ENCODE data around the gene HDAC7. TPM values are rescaled to one million over a fixed set of nuclear protein-coding genes. Genes with fewer than 3 reads are reported as not detected.

HDAC7 gene
- total and polyA plus RNA-seq, 2 experiments from 2014 or later: 41.3 to 60.1 TPM

DNA sequence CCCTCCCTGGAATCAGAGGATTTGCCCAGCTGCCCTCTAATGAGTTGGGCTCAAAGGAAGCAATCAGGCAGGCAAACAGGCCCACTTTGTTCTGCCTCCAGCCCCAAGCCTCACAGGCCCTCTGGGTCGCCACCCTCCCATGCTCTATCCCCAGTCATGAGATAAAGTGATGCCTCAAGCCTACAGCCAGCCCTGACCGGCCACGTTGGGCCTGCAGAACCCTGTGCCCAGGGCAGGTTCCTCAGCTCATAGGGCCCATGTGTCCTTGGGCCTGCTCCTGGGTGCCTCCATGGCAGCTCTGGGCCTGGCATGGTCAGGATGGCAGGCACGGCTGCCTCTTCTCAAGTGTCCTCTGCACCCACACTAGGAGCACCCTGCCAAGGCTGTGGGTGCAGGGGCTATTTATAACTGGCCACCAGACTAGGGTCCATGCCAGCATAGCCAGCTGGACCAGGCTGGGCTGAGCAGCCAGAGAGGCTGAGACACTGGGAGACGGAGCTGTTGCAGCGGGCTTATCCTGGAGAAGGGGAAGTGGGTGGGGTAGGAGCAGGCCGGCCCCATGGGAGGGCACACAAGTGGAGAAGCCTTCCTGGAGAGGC is 20.2 kb downstream of the HDAC7 start:
- H3K27ac ChIP-seq (ENCODE audit: low read depth): no peak overlapping the region
- H3K4me3 Mint-ChIP-seq: no peak overlapping the region
- H3K36me3 ChIP-seq (ENCODE audit: insufficient read depth): peaks cover 3% of the 10 kb centered on the region; the same call in 1 of the 2 replicates
- no peak for TF ChIP-seq EZH2 (IDR thresholded peaks at IDR 0.05; ENCODE audit: low read depth, unreplicated experiment)
- no peak overlapping the region for H3K4me3 ChIP-seq
- no peaks in the 10 kb centered on the region for H3K9me2 ChIP-seq (ENCODE audit: insufficient read depth)
- no peak overlapping the region; the same call in 1 of the 2 replicates for H3K27ac Mint-ChIP-seq
- peaks cover 2% of the 10 kb centered on the region; the same call in 2 of the 3 replicates for H3K9me3 Mint-ChIP-seq
- peaks cover 9% of the 10 kb centered on the region for H3K27me3 Mint-ChIP-seq (ENCODE audit: insufficient read depth, low read depth, poor library complexity)
- no peaks in the 10 kb centered on the region for H3F3A ChIP-seq (replicated peaks; ENCODE audit: low read depth)
- peaks cover 22% of the 10 kb centered on the region for H3K36me3 Mint-ChIP-seq (ENCODE audit: low read depth)
- peaks cover 54% of the 10 kb centered on the region for H3K4me1 Mint-ChIP-seq
- DNase-seq (ENCODE audit: low spot score): no peak
- ATAC-seq: no peak
- H4K20me1 ChIP-seq (replicated peaks; ENCODE audit: insufficient read depth): peaks cover 13% of the 10 kb centered on the region
- H3K4me1 ChIP-seq (ENCODE audit: insufficient read depth): peaks cover 3% of the 10 kb centered on the region
- H3K27me3 ChIP-seq (ENCODE audit: insufficient read depth): no peaks in the 10 kb centered on the region
- H2AFZ ChIP-seq: no peak overlapping the region
- no peak overlapping the region for H3K4me2 ChIP-seq
- peaks cover 40% of the 10 kb centered on the region for H3K79me2 ChIP-seq (replicated peaks; ENCODE audit: insufficient read depth)

DNA sequence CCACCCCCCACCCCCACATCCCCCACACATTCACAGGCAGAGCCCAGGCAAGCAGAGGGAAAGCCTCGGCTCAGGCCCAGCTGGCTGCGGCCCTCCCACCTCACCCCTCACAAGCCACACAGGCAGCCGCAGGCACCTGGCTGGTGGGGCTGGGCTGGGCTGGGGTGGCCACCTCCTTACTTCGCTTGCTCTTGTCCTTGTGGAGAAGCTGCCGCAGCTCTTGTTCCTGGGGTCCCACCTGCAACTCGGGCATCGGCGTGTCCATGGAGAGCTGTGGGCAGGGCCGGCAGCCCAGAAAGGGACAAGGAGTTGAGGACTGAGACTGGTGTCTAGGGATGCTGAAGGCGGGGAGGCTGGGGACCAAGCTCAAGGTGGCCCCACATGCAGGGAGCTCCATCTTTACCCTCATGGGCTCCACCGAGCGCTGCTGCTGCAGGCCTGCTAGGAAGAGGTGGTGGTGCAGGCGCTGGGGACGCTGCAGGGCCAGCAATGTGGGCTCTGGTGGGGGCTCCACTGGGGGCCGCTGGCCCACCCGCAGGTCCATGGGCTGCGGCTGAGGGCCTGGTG is 21.2 kb downstream of the HDAC7 start:
- Histone ChIP-seq H3K36me3 (ENCODE audit: insufficient read depth) (peaks cover 10% of the 10 kb centered on the region), H2AFZ (no peak overlapping the region), H3K27ac (ENCODE audit: low read depth) (no peak overlapping the region), H3K27me3 (ENCODE audit: insufficient read depth) (no peaks in the 10 kb centered on the region), H3F3A (replicated peaks; ENCODE audit: low read depth) (no peaks in the 10 kb centered on the region), H3K4me1 (ENCODE audit: insufficient read depth) (peaks cover 3% of the 10 kb centered on the region), H3K4me3 (no peak overlapping the region), H3K9me2 (ENCODE audit: insufficient read depth) (no peaks in the 10 kb centered on the region), H3K79me2 (replicated peaks; ENCODE audit: insufficient read depth) (peaks cover 30% of the 10 kb centered on the region), H3K4me2 (no peak overlapping the region), H4K20me1 (replicated peaks; ENCODE audit: insufficient read depth) (peaks cover 13% of the 10 kb centered on the region)
- H3K4me1 Mint-ChIP-seq: peaks cover 48% of the 10 kb centered on the region
- ATAC-seq (peak; percentile 25), DNase-seq (ENCODE audit: low spot score) (no peak)
- no peak overlapping the region for H3K4me3 Mint-ChIP-seq
- peak overlapping the region; percentile 78; the same call in 1 of the 2 replicates for H3K27ac Mint-ChIP-seq
- peaks cover 2% of the 10 kb centered on the region for H3K9me3 Mint-ChIP-seq
- H3K36me3 Mint-ChIP-seq (ENCODE audit: low read depth): peaks cover 25% of the 10 kb centered on the region
- H3K27me3 Mint-ChIP-seq (ENCODE audit: insufficient read depth, low read depth, poor library complexity): peaks cover 7% of the 10 kb centered on the region
- TF ChIP-seq POLR2AphosphoS5 (IDR thresholded peaks at IDR 0.05; ENCODE audit: low read depth) (no peak), JUNB (IDR thresholded peaks at IDR 0.05; ENCODE audit: unreplicated experiment) (no peak), ZNF114 (CRISPR knock-in tag; IDR thresholded peaks at IDR 0.05) (no peak), EZH2 (IDR thresholded peaks at IDR 0.05; ENCODE audit: low read depth, unreplicated experiment) (no peak), STAT1 (IDR thresholded peaks at IDR 0.05; ENCODE audit: unreplicated experiment) (no peak), CREB1 (CRISPR knock-in tag; IDR thresholded peaks at IDR 0.05; ENCODE audit: low read depth) (no peak), ZNF331 (CRISPR knock-in tag; IDR thresholded peaks at IDR 0.05; ENCODE audit: low read depth) (no peak)
- TF ChIP-seq, protein P1, sequence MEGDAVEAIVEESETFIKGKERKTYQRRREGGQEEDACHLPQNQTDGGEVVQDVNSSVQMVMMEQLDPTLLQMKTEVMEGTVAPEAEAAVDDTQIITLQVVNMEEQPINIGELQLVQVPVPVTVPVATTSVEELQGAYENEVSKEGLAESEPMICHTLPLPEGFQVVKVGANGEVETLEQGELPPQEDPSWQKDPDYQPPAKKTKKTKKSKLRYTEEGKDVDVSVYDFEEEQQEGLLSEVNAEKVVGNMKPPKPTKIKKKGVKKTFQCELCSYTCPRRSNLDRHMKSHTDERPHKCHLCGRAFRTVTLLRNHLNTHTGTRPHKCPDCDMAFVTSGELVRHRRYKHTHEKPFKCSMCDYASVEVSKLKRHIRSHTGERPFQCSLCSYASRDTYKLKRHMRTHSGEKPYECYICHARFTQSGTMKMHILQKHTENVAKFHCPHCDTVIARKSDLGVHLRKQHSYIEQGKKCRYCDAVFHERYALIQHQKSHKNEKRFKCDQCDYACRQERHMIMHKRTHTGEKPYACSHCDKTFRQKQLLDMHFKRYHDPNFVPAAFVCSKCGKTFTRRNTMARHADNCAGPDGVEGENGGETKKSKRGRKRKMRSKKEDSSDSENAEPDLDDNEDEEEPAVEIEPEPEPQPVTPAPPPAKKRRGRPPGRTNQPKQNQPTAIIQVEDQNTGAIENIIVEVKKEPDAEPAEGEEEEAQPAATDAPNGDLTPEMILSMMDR (conservative IDR thresholded peaks at IDR 0.05; ENCODE audit: low read depth in 2 of 2): no peak
- TF ChIP-seq, protein P2, sequence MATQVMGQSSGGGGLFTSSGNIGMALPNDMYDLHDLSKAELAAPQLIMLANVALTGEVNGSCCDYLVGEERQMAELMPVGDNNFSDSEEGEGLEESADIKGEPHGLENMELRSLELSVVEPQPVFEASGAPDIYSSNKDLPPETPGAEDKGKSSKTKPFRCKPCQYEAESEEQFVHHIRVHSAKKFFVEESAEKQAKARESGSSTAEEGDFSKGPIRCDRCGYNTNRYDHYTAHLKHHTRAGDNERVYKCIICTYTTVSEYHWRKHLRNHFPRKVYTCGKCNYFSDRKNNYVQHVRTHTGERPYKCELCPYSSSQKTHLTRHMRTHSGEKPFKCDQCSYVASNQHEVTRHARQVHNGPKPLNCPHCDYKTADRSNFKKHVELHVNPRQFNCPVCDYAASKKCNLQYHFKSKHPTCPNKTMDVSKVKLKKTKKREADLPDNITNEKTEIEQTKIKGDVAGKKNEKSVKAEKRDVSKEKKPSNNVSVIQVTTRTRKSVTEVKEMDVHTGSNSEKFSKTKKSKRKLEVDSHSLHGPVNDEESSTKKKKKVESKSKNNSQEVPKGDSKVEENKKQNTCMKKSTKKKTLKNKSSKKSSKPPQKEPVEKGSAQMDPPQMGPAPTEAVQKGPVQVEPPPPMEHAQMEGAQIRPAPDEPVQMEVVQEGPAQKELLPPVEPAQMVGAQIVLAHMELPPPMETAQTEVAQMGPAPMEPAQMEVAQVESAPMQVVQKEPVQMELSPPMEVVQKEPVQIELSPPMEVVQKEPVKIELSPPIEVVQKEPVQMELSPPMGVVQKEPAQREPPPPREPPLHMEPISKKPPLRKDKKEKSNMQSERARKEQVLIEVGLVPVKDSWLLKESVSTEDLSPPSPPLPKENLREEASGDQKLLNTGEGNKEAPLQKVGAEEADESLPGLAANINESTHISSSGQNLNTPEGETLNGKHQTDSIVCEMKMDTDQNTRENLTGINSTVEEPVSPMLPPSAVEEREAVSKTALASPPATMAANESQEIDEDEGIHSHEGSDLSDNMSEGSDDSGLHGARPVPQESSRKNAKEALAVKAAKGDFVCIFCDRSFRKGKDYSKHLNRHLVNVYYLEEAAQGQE (IDR thresholded peaks at IDR 0.05; ENCODE audit: unreplicated experiment): no peak

Data from GM23338 (cell line).